Spleen (tissue), 7 donors: ENCODE measurements around the gene MT1F.

Experiments used
- CTCF ChIP-seq, 11 experiments: fragments of 200-600 bp in 7 of 11; fragments of 450-650 bp in 4 of 11; sonication (generic) in 4 of 11; IDR thresholded peaks in 8 of 11; conservative IDR thresholded peaks in 3 of 11; 1 replicate in 7 of 11; 2 replicates in 4 of 11; pipeline versions ENCODE4 v1.4.0 to v1.8.0; 2016 to 2021; ENCODE audit warnings: antibody characterized with exemption in 11 of 11, inconsistent platforms in 4 of 11, mild to moderate bottlenecking in 1 of 11
- POLR2A ChIP-seq, 3 donors: fragments of 450-650 bp; IDR thresholded peaks; one replicate each; pipeline ENCODE4 v1.5.1; 2017; ENCODE audit warnings: antibody characterized with exemption in 3 of 3, mild to moderate bottlenecking in 1 of 3
- donor health status: DM: no; HTN: no; CAD: no; lungs with moderate emphysema.
- donor health status: DM: no; HTN: no; CAD: no.
- donor health status: DM: no; HTN: no; CAD: no.

- no peak for TF ChIP-seq CTCF (IDR thresholded peaks at IDR 0.05 in 8 of 11, conservative IDR thresholded peaks at IDR 0.05 in 3 of 11)
- no peak for TF ChIP-seq POLR2A (IDR thresholded peaks at IDR 0.05)
Observed at GRCh38 chr16:56697456-56698155, 39.8 kb downstream of the MT1F start.
